ENCODE data around the gene ARL6IP5. TPM values are rescaled to one million over a fixed set of nuclear protein-coding genes. Genes with fewer than 3 reads are reported as not detected.

Gene ARL6IP5
- total RNA-seq, 1 experiment from 2014 or later = 55.7 TPM

- in situ Hi-C loops (cut with HindIII; ENCODE audit: low pct_unique_long_range_greater_than_20kb, low sequenced_read_pairs) = no loop called here
- DNase-seq (ENCODE audit: low read depth, low spot score) = no peak
Observed at GRCh38 chr3:69082361-69082760, 2.4 kb upstream of the ARL6IP5 start.

GRCh38 chr3:69082805-69083204 lies 1.9 kb upstream of the ARL6IP5 start:
- DNase-seq (ENCODE audit: low read depth, low spot score) = peak; percentile 71
- in situ Hi-C loops (cut with HindIII; ENCODE audit: low pct_unique_long_range_greater_than_20kb, low sequenced_read_pairs) = no loop called here

- DNase-seq (ENCODE audit: low read depth, low spot score) = peak; percentile 20
- in situ Hi-C loops (cut with HindIII; ENCODE audit: low pct_unique_long_range_greater_than_20kb, low sequenced_read_pairs) = no loop called here
Observed at GRCh38 chr3:69085168-69085832, 563 bp downstream of the ARL6IP5 start.

- in situ Hi-C loops (cut with HindIII; ENCODE audit: low pct_unique_long_range_greater_than_20kb, low sequenced_read_pairs) = no loop called here
- peak; percentile 86 for DNase-seq (ENCODE audit: low read depth, low spot score)
Observed at GRCh38 chr3:69085833-69086722, 1.3 kb downstream of the ARL6IP5 start.

- in situ Hi-C loops (cut with HindIII; ENCODE audit: low pct_unique_long_range_greater_than_20kb, low sequenced_read_pairs) = no loop called here
- no peak for DNase-seq (ENCODE audit: low read depth, low spot score)
Observed at GRCh38 chr3:69087030-69087791, 2.5 kb downstream of the ARL6IP5 start.

GRCh38 chr3:69088063-69088462 lies 3.3 kb downstream of the ARL6IP5 start:
- no peak for DNase-seq (ENCODE audit: low read depth, low spot score)
- in situ Hi-C loops (cut with HindIII; ENCODE audit: low pct_unique_long_range_greater_than_20kb, low sequenced_read_pairs) = no loop called here

- no peak for DNase-seq (ENCODE audit: low read depth, low spot score)
- in situ Hi-C loops (cut with HindIII; ENCODE audit: low pct_unique_long_range_greater_than_20kb, low sequenced_read_pairs) = no loop called here
Observed at GRCh38 chr3:69090021-69090420, 5.3 kb downstream of the ARL6IP5 start.

- no peak for DNase-seq (ENCODE audit: low read depth, low spot score)
- in situ Hi-C loops (cut with HindIII; ENCODE audit: low pct_unique_long_range_greater_than_20kb, low sequenced_read_pairs) = no loop called here
Observed at GRCh38 chr3:69091389-69092029, 6.8 kb downstream of the ARL6IP5 start.

GRCh38 chr3:69092030-69092516 lies 7.3 kb downstream of the ARL6IP5 start:
- in situ Hi-C loops (cut with HindIII; ENCODE audit: low pct_unique_long_range_greater_than_20kb, low sequenced_read_pairs) = no loop called here
- peak; percentile 28 for DNase-seq (ENCODE audit: low read depth, low spot score)

- in situ Hi-C loops (cut with HindIII; ENCODE audit: low pct_unique_long_range_greater_than_20kb, low sequenced_read_pairs) = no loop called here
- no peak for DNase-seq (ENCODE audit: low read depth, low spot score)
Observed at GRCh38 chr3:69094467-69095205, 9.9 kb downstream of the ARL6IP5 start.

- in situ Hi-C loops (cut with HindIII; ENCODE audit: low pct_unique_long_range_greater_than_20kb, low sequenced_read_pairs) = no loop called here
- DNase-seq (ENCODE audit: low read depth, low spot score) = no peak
Observed at GRCh38 chr3:69095636-69096035, 10.9 kb downstream of the ARL6IP5 start.

- in situ Hi-C loops (cut with HindIII; ENCODE audit: low pct_unique_long_range_greater_than_20kb, low sequenced_read_pairs) = no loop called here
- DNase-seq (ENCODE audit: low read depth, low spot score) = no peak
Observed at GRCh38 chr3:69096299-69096698, 11.6 kb downstream of the ARL6IP5 start.

- in situ Hi-C loops (cut with HindIII; ENCODE audit: low pct_unique_long_range_greater_than_20kb, low sequenced_read_pairs) = no loop called here
- no peak for DNase-seq (ENCODE audit: low read depth, low spot score)
Observed at GRCh38 chr3:69097407-69098086, 12.8 kb downstream of the ARL6IP5 start.

GRCh38 chr3:69099576-69099975 lies 14.8 kb downstream of the ARL6IP5 start:
- in situ Hi-C loops (cut with HindIII; ENCODE audit: low pct_unique_long_range_greater_than_20kb, low sequenced_read_pairs) = no loop called here
- peak; percentile 51 for DNase-seq (ENCODE audit: low read depth, low spot score)

GRCh38 chr3:69102384-69102783 lies 17.6 kb downstream of the ARL6IP5 start:
- DNase-seq (ENCODE audit: low read depth, low spot score) = no peak
- in situ Hi-C loops (cut with HindIII; ENCODE audit: low pct_unique_long_range_greater_than_20kb, low sequenced_read_pairs) = no loop called here

GRCh38 chr3:69103123-69103522 lies 18.4 kb downstream of the ARL6IP5 start:
- in situ Hi-C loops (cut with HindIII; ENCODE audit: low pct_unique_long_range_greater_than_20kb, low sequenced_read_pairs) = no loop called here
- DNase-seq (ENCODE audit: low read depth, low spot score) = no peak

- DNase-seq (ENCODE audit: low read depth, low spot score) = no peak
- in situ Hi-C loops (cut with HindIII; ENCODE audit: low pct_unique_long_range_greater_than_20kb, low sequenced_read_pairs) = no loop called here
Observed at GRCh38 chr3:69104586-69104985, 19.8 kb downstream of the ARL6IP5 start.
